ENCODE results near the gene KRT2.

DNA sequence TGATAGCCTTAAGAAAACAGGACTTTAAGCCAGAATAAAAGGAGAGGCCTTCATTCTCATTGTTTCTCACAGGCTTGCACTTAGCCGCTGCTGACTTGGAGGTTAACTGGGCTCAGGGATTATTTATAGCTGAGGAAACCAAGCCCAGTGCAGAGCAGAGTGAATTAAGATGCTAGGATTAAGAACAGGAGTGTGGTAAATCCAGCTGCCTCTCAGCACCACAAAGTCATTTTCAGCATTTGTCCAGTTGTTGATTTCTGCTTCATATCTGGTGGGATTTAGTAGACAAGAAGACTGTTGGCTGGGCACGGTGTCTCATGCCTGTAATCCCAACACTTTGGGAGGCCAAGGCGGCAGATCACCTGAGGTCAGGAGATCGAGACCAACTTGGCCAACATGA lies 19.4 kb downstream of the KRT2 start:
- TF ChIP-seq SP2 (IDR thresholded peaks at IDR 0.05; ENCODE audit: extremely low read depth, low read depth, low read length, poor library complexity, severe bottlenecking), result no peak
- TF ChIP-seq ZNF124 (CRISPR knock-in tag; IDR thresholded peaks at IDR 0.05), result no peak
- TF ChIP-seq, protein P1, sequence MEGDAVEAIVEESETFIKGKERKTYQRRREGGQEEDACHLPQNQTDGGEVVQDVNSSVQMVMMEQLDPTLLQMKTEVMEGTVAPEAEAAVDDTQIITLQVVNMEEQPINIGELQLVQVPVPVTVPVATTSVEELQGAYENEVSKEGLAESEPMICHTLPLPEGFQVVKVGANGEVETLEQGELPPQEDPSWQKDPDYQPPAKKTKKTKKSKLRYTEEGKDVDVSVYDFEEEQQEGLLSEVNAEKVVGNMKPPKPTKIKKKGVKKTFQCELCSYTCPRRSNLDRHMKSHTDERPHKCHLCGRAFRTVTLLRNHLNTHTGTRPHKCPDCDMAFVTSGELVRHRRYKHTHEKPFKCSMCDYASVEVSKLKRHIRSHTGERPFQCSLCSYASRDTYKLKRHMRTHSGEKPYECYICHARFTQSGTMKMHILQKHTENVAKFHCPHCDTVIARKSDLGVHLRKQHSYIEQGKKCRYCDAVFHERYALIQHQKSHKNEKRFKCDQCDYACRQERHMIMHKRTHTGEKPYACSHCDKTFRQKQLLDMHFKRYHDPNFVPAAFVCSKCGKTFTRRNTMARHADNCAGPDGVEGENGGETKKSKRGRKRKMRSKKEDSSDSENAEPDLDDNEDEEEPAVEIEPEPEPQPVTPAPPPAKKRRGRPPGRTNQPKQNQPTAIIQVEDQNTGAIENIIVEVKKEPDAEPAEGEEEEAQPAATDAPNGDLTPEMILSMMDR (IDR thresholded peaks at IDR 0.05 in 2 of 3, conservative IDR thresholded peaks at IDR 0.05 in 1 of 3; ENCODE audit: insufficient read depth in 2 of 3, low read depth in 1 of 3, low read length in 3 of 3), result no peak
- TF ChIP-seq SP1 (CRISPR knock-in tag; IDR thresholded peaks at IDR 0.05), result no peak
- TF ChIP-seq, protein P2, sequence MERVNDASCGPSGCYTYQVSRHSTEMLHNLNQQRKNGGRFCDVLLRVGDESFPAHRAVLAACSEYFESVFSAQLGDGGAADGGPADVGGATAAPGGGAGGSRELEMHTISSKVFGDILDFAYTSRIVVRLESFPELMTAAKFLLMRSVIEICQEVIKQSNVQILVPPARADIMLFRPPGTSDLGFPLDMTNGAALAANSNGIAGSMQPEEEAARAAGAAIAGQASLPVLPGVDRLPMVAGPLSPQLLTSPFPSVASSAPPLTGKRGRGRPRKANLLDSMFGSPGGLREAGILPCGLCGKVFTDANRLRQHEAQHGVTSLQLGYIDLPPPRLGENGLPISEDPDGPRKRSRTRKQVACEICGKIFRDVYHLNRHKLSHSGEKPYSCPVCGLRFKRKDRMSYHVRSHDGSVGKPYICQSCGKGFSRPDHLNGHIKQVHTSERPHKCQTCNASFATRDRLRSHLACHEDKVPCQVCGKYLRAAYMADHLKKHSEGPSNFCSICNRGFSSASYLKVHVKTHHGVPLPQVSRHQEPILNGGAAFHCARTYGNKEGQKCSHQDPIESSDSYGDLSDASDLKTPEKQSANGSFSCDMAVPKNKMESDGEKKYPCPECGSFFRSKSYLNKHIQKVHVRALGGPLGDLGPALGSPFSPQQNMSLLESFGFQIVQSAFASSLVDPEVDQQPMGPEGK (CRISPR knock-in tag; IDR thresholded peaks at IDR 0.05; ENCODE audit: borderline replicate concordance), result no peak
- TF ChIP-seq, protein P3, sequence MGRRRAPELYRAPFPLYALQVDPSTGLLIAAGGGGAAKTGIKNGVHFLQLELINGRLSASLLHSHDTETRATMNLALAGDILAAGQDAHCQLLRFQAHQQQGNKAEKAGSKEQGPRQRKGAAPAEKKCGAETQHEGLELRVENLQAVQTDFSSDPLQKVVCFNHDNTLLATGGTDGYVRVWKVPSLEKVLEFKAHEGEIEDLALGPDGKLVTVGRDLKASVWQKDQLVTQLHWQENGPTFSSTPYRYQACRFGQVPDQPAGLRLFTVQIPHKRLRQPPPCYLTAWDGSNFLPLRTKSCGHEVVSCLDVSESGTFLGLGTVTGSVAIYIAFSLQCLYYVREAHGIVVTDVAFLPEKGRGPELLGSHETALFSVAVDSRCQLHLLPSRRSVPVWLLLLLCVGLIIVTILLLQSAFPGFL (CRISPR knock-in tag; IDR thresholded peaks at IDR 0.05), result no peak
- TF ChIP-seq RB1 (IDR thresholded peaks at IDR 0.05; ENCODE audit: low read depth), result no peak
- no peak for TF ChIP-seq POLR2A (conservative IDR thresholded peaks at IDR 0.05)
- no peak for TF ChIP-seq TAF1 (IDR thresholded peaks at IDR 0.05; ENCODE audit: control insufficient read depth, extremely low read depth, insufficient read depth, low read length, severe bottlenecking)
- no peak for TF ChIP-seq CHD2 (IDR thresholded peaks at IDR 0.05; ENCODE audit: low read depth, low read length)
- TF ChIP-seq CCNT2 (IDR thresholded peaks at IDR 0.05; ENCODE audit: borderline replicate concordance, extremely low read depth, insufficient read length, low read depth, low read length), result no peak
- no peak for TF ChIP-seq LARP7 (IDR thresholded peaks at IDR 0.05)
- no peak for TF ChIP-seq ZFP36 (IDR thresholded peaks at IDR 0.05; ENCODE audit: low read depth, low read length, partially characterized antibody)

Measured in K562 (cell line).